ENCODE data around the gene HMX3.

The HMX3 gene

DNA sequence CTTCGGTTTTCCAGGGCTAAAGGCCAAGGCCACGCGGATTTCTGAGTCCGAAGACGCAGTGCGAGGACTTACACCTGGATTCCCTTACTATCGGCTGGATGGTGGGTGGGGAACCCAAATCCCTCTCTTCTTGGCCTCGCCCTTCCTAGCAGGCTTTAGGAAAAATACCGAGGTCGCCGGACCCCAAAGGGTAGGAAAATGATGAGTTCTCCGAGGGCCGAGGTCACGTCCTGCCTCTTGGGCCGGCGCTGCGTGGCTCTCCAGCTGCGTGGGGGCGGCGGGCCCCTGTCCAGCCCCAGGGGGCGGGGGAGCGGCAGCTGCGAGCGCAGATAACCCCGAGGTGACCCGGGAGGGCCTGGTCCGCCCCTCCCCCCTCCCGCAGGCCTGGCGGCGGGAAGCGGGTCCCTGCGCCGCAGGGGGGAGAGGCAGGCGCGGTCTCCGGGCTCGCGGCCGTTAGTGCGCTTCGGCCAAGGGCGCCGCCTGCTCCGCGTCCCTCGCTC is 805 bp upstream of the HMX3 start:
- no peak for DNase-seq

DNA sequence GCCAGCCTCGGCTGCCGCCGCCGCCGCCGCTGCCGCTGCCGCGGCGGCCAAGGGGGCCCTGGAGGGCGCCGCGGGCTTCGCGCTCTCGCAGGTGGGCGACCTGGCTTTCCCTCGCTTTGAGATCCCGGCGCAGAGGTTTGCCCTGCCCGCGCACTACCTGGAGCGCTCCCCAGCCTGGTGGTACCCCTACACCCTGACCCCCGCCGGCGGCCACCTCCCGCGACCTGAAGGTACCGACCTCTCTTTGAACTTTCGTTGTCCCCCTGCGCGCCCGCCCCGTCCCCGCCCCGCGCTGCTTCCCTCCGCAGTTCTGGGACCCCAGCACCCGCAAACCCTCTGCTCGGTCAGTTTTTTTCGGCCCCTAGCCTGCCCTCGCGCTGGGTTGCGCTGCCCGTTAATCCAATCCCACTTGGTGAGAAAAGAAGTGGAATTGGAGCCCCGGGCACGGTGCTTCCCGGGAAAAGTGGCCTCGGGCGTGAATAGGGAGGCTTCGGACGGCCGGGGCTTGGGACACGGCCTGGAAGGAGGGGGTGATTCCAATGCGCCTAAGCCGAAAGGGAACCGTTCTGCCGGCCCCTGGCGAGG is 543 bp downstream of the HMX3 start:
- no peak for DNase-seq

- no peak for DNase-seq
Measured at GRCh38 chr10:123136806-123137642, 1.3 kb downstream of the HMX3 start.

- DNase-seq = no peak
Measured at GRCh38 chr10:123139165-123139520, 3.4 kb downstream of the HMX3 start.

DNA sequence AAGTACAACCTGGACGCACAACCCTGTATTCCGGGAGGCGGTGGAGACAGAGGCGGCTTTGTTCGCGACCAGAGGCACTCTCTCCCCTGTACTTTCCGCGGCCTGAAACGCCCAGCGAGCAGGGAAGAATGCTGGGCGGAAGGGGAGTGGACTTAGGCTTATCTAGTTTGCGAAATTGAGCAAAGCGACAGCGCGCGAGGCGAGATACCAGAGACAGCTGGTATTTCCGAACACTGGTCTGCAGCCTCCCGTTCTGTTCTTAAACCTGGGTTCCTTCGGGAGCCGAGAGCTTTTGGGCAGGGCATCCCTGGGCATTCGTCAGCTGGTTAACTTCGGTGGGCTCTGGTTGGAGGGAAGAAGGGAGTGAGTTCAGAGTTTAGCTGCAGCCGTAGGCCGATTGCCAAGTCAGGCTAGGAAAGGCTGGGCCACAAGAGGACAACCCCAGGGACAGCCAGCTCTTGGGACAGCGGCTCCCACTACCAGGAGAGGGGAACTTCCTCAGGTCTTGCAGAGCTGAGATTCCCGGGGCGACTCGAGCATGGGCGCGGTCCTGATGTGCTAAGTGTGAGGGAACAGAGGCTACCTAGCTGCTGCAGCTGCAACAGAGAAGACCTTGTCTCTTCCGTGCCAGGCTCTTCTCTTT is 3.9 kb downstream of the HMX3 start:
- DNase-seq = no peak

- DNase-seq = no peak
Measured at GRCh38 chr10:123140164-123140982, 4.6 kb downstream of the HMX3 start.

GRCh38 chr10:123140983-123141390 is 5.2 kb downstream of the HMX3 start:
- DNase-seq = no peak

- no peak for DNase-seq
Measured at GRCh38 chr10:123141791-123142700, 6.3 kb downstream of the HMX3 start.

DNA sequence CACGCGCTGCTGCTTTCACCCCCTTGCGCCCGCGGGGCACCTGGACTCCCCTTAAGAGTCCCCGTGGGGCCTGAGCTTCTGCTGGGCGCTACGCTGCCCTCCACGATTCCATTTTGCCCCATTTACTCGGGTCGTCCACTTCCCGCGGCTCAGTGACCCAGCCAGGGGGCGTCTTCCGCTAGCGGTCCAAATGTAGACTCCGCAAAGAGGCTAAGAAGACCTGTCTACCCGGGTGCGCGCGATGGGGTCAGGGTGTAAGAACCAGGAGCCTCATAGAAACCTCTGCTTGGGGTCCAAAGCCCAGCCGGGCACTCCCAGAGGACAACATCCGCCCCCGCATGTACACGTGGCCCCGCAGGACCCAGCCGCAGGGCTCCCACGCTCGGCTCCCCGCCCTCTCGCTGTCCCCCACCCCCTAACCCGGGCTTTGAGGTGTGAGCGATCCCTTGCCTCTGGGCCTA is 7.0 kb downstream of the HMX3 start:
- no peak for DNase-seq

- no peak for DNase-seq
Measured at GRCh38 chr10:123143162-123143824, 7.5 kb downstream of the HMX3 start.

GRCh38 chr10:123143825-123144168 is 8.0 kb downstream of the HMX3 start:
- no peak for DNase-seq

DNA sequence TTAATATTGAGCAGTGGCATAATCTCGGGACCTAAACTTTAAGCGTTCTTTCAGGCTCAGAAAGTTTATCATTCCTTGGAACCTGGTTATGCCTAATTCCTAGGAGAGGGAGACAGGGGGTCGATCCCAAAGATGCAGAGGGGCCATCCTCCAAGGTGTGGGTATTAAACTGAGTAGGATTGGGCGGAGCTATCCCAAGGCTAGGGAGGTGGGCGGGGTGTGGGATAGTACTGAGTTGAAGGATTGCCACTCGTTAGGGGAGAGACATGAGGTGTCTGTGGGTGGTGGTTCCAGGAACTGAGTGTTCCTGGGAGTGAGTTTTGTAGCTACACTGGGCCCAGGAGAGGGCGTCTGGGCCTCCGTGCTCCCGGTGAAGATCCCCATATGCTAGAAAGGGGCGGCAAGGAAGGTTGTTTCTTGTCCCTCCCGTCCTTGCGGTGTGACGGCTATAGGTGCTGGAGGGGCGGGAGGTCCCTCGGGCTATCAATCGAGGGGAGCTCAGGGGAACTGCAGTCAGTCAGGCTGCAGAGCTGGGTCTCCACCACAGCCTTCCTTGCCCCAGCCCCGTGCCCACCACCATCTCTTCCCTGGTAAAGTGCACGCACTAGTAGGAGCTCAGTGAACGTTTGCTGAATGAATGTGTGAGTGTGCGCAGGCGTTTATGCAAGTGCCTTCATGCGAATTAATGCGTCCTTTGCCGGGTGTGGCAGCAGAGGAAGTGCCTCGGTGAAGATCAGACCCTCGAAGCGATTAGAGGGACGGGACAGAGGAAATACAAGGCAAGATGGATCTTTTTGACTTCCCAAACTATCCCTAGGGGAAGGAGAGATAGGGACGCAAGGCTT is 9.1 kb downstream of the HMX3 start:
- DNase-seq = no peak

DNA sequence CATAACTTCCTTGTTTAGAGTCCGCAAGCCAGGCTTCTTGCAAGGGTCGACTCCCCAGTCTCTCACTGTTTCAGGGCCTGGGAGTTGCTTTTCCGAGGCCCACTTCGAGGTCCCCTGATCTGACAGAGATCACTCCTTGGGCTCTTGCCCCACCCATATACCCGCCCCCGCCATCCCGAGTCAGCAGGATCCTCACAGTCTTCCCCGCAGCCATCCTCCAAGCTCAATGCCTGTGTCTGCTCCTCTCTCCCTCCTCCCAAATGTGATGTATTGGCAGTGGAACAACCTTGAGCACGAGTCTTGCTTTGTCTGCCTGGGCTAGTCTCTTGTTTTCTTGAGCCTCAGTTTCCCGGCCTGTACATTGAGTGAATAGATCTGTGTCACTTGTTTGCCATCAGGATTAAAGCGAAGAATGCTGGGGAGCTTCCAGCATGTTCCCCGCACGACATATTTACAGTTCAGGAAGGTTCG is 9.8 kb downstream of the HMX3 start:
- no peak for DNase-seq

GRCh38 chr10:123146013-123146893 is 10.5 kb downstream of the HMX3 start:
- DNase-seq = no peak

DNA sequence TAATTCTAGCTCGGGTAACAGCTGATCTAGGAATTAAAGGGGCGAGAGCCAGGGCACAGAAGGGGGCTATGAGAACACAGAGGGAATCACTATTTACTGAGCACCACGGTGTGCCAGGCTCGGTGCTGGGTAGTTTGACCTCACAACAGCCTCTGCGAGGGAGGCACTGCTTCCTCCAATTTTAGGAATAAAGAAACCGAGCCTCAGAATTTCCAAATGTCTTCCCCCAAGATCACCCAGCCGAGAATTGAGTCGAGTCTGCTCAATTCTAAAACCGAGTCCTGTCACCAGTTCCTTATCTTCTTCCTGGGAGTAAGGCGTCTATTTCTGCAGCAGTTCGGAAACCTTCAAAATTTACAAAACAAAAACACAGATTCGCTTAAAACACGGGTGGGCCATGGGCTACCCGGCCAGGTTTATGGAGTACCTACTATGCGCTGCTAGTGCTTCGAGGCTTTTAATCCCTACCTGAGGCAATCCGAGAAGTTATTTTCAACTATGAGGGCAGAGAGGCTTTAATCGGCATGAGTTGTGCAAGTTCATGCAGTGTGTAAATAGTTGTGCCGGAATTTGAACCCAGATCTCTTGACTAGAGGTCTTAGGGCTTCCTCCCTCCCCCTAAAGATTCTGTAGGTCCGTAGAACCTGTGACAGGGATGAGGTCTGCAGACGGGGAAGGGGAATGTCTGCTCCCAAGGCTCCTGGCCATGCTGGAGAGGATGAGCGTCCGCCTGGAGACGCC is 11.3 kb downstream of the HMX3 start:
- DNase-seq = no peak

DNA sequence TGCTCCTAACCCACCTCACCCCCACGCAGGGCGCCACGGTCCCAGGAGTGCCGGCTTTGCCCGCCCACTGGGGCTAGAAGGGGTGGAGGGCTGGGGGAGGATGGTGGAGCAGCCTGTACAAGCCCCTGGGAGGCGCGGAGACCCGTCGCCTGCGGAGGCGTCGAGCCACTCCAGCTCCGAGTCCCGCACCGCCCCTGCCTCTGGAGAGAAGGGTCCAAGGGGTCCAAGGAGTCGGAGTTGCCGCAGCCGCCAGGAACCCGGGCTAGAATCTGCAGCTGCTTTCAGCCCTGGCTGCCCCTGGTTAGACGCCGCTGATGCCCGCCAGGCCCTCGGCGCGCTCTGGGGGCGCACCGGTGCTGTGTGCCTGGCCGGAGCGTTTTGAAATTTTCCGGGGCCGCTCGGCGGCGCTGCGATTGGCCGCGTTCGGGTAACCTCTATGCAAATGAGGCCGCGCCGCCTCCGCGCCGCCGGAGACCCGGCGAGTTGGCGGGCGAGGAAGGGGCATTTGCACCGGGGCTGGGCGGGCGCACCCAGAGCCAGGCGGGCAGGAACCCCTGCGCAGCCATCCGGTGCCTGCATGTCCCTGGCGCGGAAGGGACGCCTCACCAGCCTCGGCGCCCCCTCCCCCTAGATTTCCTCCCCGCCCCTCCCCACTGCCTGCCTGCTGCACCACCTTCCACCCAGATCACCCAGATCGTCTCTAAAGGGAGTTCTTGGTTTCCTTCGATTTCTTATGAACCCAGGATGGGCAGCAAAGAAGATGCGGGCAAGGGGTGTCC is 12.1 kb downstream of the HMX3 start, which contains the start of gene HMX2:
HMX2 (plus strand) TSS at position 502 of the 779 bp plus-strand sequence; CDS start at position 745, 243 bp downstream.
- DNase-seq = no peak

DNA sequence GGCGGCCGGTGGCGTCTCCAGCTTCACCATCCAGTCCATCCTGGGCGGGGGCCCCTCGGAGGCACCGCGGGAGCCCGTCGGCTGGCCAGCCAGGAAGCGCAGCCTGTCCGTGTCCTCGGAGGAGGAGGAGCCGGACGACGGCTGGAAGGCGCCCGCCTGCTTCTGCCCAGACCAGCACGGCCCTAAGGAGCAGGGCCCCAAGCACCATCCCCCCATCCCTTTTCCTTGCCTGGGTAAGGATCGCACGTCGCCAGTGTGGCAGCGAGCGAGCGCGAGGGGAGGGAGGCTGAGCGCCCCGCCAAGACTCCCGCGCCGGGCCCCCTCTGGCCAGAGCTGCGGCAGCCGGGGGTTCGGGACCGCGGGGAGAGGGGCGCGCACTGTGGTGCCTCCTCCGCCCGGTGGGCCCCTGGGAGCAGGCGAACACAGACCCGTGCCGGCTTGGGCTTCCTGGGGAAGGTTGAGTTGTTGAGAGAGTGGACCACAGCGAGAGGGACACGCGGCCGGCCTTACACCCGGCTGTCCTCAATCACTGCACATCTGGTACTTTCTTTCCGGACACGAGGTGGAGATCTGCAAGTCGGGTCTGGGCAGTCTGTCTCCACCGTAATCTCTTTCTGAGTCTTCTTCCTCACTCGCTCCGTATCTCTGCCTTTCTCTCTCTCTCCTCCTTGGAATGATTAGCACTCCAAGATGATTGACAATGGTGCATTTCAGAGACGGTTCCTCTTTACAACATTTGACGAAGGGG is 12.8 kb downstream of the HMX3 start:
- no peak for DNase-seq

Measured in KG1 (cell line).